ENCODE data around the gene ADAM17.
"Not testable (repeated sequence)": the region's sequence is repeated elsewhere in the genome, so short reads cannot be mapped to it uniquely, and the experiment has no call there.

Gene ADAM17

DNA sequence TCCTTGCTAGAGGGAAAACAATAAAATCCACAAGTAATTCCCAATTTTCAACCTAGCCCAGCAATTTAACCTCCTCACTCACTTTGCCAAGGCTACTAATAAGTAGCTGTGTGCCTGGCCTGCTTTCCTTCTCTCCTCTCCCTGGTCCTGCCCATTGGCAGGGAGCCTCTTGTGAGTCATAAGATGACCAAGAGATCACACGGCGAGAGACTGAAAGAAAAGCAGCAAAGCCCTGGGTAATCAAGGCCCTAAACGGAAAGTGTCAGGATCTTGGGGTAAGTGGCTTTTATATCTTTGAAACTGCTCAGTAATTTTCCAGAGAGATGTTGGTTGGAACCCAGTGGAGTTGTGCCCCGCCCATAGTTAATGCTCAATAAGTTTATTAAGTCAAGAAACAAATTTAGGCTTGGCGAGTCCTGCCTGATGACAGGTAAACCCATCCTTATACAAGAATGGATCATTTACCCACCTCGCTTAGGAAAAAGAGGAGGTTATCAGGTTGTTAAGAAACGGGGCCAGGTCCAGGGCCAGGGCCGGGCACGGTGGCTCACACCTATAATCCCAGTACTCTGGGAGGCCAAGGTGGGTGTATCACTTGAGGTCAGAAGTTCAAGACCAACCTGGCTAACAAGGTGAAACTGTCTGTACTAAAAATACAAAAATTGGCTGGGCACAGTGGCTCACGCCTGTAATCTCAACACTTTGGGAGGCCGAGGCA is 10.0 kb upstream of the ADAM17 start:
- no peak for DNase-seq (ENCODE audit: low spot score)

DNA sequence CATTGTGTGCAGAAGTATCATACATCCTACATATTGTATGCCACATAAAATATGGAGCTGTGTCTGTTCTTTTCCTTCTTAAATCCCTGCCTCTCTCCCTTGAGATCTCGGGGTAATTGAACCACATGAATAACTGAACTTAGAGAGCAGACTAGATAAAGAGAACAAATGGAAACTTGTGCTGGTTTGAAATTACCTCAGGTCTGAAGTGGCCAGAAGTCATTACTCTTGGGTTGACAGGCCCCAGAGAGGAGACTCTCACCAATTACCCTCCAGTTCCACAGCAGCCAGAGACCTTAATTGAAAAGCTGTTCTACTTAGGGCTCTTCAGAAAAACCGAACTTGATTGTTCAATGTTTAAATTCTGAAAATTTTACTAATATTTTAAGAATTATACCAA is 5.0 kb upstream of the ADAM17 start:
- DNase-seq (ENCODE audit: low spot score), result no peak

DNA sequence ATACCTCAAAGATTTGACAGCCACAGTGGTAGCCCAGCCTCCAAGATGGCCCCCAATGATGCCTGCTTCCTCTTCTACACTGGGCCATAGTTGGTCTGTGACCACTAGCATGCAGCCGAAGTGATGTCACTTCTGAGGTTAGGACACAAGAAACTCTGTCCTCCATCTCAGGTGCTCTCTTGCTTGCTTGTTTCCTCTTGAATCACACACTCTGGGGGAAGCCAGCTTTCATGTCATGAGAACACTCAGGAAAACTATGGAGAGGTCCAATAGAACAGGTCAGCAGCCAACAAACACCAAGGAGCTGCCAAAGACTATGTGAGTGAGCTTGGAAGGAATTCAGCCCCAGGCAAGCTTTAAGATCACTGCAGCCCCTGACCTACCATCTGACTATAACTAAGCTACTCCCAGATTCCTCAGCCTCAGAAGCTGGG is 3.3 kb upstream of the ADAM17 start:
- no peak for DNase-seq (ENCODE audit: low spot score)

GRCh38 chr2:9556121-9556743 is 602 bp upstream of the ADAM17 start:
- no peak for DNase-seq (ENCODE audit: low spot score)

DNA sequence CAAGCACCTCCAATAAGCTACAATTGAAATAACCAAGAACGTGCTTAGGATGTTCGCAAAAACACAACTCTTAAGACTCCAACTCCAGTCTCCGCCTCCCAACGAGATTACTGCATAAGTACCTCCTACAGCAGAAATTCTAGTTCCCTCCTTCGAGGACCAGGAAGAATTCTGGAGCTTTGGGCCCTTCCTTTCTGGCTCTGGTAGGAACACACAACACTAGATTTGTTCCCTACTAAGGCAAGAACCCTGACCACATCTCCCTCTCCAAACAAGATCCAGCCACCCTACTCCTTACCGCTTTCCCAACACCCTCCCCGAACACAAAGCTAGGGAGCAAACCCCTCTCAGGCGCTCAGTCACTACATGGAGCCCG is 721 bp downstream of the ADAM17 start:
- peak; percentile 46 for DNase-seq (ENCODE audit: low spot score)

GRCh38 chr2:9552219-9553178 is 3.1 kb downstream of the ADAM17 start:
- DNase-seq (ENCODE audit: low spot score), result peak; percentile 82

GRCh38 chr2:9550859-9551391 is 4.7 kb downstream of the ADAM17 start:
- not testable (repeated sequence) for DNase-seq (ENCODE audit: low spot score)

DNA sequence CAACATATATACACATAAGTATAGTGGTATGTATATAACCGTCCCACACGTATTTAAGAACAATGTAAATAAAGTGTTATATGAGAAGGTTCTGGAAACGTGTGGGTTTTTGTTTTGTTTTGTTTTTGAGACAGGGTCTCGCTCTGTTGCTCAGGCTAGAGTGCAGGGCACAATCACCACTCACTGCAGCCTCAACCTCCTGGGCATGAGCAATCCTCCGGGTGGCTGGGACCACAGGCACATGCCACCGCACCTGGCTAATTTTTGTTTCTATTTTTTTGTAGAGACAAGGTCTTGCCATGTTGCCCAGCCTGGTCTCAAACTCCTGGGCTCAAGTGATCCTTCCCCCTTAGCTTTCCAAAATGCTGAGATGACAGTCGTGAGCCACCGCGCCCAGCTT is 6.2 kb downstream of the ADAM17 start:
- no peak for DNase-seq (ENCODE audit: low spot score)

DNA sequence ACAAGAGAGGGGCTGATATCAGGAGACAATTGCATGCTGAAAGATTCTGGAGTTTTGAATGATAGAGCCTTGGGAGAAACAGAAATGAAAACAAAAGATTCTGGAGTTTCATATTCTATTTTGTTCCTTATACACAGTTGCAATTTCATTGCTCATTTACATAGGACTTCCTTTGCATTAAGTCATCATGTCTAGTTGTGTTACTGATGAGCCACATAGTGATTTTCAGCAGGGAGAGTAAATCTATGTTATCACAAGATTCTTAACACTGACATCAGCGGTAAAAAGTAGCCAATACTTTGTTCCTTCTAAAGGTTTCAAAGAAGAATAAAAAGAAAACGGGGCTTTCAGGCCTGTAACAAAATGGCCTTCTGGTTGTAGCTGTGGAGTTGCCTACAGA is 7.1 kb downstream of the ADAM17 start:
- peak; percentile 52 for DNase-seq (ENCODE audit: low spot score)

DNA sequence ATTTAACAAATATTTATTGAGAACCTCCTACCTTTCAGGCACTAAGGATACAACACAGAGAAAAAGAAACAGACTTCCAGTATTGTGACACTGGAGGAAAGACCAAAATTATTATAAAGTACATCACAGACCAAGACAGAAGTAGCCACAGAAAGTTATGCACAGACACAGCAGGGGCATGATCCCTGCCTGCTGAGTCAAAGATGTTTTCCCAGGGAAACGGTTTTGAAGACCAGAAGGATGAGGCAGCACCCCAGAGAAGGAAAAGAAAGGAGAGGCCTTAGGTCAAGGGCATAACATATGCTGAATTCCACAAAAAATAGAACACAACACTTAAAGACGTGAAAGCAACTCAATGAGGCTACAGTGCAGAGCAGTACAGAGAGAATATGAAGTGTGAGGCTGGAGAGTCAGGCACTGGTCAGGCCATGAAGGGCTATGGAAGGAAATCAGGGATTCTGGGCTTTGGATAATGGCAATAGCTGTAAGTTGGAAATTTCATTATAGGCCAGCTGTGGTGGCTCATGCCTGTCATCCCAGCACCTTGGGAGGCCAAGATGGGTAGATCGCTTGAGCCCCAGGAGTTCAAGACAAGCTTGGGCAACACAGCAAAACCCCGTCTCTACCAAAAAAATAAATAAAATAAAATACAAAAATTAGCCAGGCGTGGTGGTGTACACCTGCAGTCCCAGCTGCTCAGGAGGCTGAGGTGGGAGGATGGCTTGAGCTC is 8.2 kb downstream of the ADAM17 start:
- no peak for DNase-seq (ENCODE audit: low spot score)

DNA sequence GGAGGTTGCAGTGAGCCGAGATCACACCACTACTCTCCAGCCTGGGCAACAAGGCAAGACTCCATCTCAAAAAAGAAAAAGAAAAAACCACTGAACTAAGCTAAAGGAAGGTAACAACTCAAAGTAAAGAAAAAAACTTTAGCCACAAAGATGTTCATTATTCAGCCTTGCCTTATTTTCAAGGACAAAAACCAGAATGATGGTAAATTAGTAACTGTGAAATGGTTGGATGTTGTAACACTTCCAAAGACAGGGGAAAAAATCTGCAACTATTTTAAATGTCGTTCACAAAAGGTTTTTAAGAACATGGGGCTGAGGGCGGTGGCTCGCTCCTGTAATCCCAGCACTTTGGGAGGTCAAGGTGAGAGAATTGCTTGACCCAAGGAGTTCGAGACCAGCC is 10.1 kb downstream of the ADAM17 start:
- DNase-seq (ENCODE audit: low spot score), result no peak

DNA sequence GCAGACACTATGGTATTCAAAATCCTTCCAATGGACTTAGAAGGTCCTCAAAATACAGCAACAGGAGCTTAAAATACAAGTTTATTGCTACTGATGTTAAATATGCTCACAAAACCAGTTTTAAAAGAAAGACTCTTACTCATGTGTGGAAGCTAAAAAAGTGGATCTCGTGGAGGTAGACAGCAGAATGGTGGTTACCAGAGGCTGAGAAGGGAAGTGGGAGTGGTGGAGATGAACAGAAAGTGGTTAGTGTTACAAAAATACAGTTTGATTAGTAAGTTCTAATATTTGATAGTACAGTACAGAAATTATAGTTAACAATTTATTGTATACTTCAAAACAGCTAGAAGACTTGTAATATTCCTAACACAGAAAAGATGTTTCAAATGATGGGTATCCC is 12.1 kb downstream of the ADAM17 start:
- no peak for DNase-seq (ENCODE audit: low spot score)

DNA sequence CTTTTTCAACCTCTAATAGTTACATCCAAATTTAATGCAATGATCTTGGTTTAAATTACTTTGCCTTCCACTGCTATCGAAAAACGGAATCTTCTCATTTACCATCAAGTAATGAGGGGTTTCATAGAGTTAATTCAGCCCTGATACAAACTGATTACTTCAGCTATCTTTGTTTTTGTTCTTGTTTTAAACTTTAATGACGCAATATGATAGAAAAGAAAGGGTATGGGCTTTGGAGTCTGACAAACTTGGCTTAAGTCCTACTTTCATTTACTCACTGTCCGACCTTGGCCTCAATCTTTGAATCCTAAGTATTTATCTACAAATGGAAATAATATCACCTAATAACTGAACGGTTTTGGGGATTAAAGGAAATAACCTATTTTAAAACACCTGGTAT is 16.1 kb downstream of the ADAM17 start:
- no peak for DNase-seq (ENCODE audit: low spot score)

DNA sequence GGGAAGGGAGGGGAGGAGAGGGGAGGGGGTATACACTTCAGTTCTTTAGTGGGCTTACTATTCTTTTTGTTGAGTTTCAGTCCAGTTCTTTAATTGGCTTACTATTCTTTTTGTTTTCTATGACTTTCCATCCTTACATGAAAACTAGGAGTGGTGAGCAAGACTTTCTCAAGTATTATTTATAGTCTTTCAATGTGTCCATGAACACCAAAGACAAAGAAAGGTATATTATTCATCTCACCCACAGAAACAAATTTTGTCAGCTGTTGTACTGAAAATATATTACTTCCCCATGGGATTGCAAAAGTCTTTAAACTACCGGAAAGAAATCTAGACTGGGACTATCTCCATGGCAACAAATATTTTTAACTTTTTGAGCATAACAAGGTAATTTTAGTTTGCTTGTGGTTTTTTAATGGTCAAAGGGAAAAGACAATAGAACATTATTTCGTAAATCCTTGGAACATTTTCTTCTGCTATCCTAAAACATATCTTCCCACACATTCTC is 17.6 kb downstream of the ADAM17 start:
- no peak for DNase-seq (ENCODE audit: low spot score)

- DNase-seq (ENCODE audit: low spot score), result no peak
Measured at GRCh38 chr2:9536504-9536903, 19.1 kb downstream of the ADAM17 start.

GRCh38 chr2:9535177-9535576 is 20.5 kb downstream of the ADAM17 start:
- DNase-seq (ENCODE audit: low spot score), result no peak

- no peak for DNase-seq (ENCODE audit: low spot score)
Measured at GRCh38 chr2:9533663-9534062, 22.0 kb downstream of the ADAM17 start.

- no peak for DNase-seq (ENCODE audit: low spot score)
Measured at GRCh38 chr2:9532421-9532820, 23.2 kb downstream of the ADAM17 start.

- DNase-seq (ENCODE audit: low spot score), result no peak
Measured at GRCh38 chr2:9527995-9528787, 27.4 kb downstream of the ADAM17 start.

GRCh38 chr2:9525266-9525665 is 30.4 kb downstream of the ADAM17 start:
- no peak for DNase-seq (ENCODE audit: low spot score)

DNA sequence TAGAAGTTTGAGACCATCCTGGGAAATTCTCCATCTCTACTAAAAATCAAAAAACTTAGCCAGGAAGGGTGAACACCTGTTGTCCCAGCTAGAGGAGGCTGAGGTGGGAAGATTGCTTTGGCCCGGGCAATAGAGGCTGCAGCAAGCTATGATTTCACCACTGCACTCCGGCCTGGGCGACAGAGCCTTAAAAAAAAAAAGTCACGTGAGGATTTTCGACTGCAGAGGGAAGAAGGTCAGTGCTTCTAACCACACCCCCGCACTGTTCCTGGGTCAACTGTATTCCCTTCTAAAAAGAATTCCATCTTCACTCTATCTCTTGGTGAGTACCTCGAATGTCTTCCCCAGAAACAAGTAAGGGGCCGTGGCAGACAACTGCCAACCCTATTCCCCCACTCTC is 31.3 kb downstream of the ADAM17 start:
- DNase-seq (ENCODE audit: low spot score), result no peak
